SK-N-SH (cell line): ENCODE data around the gene ZDHHC14. TPM values are rescaled to one million over a fixed set of nuclear protein-coding genes. Genes with fewer than 3 reads are reported as not detected.

ENCODE experiments used
- CTCF ChIA-PET: fragments of 300-600, 350-600 bp; formaldehyde crosslinking; extraction: SDS; loops from one replicate; lab custom pipeline; 2021; lab: Yijun Ruan, JAX
- POLR2A ChIA-PET: fragments of 350-600 bp; sonication (Branson Sonifier 250); formaldehyde crosslinking; extraction: SDS; loops from one replicate; lab custom pipeline; 2020; ENCODE audit warnings: antibody characterized with exemption, inconsistent platforms; lab: Yijun Ruan, JAX
- DNase-seq: peaks from one replicate; pipeline ENCODE4 v3.0.0; 2012
- H2AFZ ChIP-seq: fragments of 200-600 bp; sonication (generic); 2 replicates; pipeline ENCODE4 v1.8.1; 2016; ENCODE audit warnings: antibody characterized with exemption, mild to moderate bottlenecking, low read depth
- H3F3A ChIP-seq: fragments of 200-600 bp; sonication (generic); replicated peaks from 2 replicates; pipeline ENCODE3; 2016; ENCODE audit warnings: antibody characterized with exemption, mild to moderate bottlenecking; ENCODE audit not compliant: insufficient read depth
- H3K27ac ChIP-seq, 2 experiments: fragments of 200-500 bp in 1 of 2; fragments of 200-600 bp in 1 of 2; sonication (Bioruptor generic) in 1 of 2; sonication (generic), shearing (Covaris generic) in 1 of 2; 2 replicates each; pipeline versions ENCODE4 v1.5.1 to v1.6.1; 2014 to 2016; ENCODE audit warnings: low read depth in 2 of 2, inconsistent platforms in 1 of 2, low read length in 1 of 2, mild to moderate bottlenecking in 1 of 2, mixed read lengths in 1 of 2
- H3K27me3 ChIP-seq: fragments of 200-600 bp; sonication (generic), shearing (Covaris generic); 2 replicates; pipeline ENCODE4 v1.6.1; 2016; ENCODE audit warnings: mixed run types; ENCODE audit not compliant: insufficient read depth
- H3K36me3 ChIP-seq, 2 experiments: fragments of 200-500 bp in 1 of 2; fragments of 200-600 bp in 1 of 2; sonication (Bioruptor generic) in 1 of 2; sonication (generic) in 1 of 2; replicated peaks in 1 of 2; 2 replicates each; pipeline versions ENCODE3 to v1.5.1; 2014 to 2016; ENCODE audit warnings: low read length in 1 of 2, mild to moderate bottlenecking in 1 of 2; ENCODE audit not compliant: insufficient read depth in 2 of 2, control insufficient read depth in 1 of 2
- H3K4me1 ChIP-seq, 2 experiments: fragments of 200-500 bp in 1 of 2; fragments of 200-600 bp in 1 of 2; sonication (Bioruptor generic) in 1 of 2; sonication (generic), shearing (Covaris generic) in 1 of 2; 2 replicates each; pipeline versions ENCODE4 v1.5.1 to v1.6.1; 2014 to 2016; ENCODE audit warnings: low read depth in 1 of 2, low read length in 1 of 2, mixed run types in 1 of 2; ENCODE audit not compliant: insufficient read depth in 2 of 2, control insufficient read depth in 1 of 2
- H3K4me2 ChIP-seq: fragments of 200-600 bp; sonication (generic), shearing (Covaris generic); 2 replicates; pipeline ENCODE4 v1.6.1; 2017; ENCODE audit warnings: mixed run types
- H3K4me3 ChIP-seq, 2 experiments: fragments of 200-500 bp in 1 of 2; fragments of 200-600 bp in 1 of 2; sonication (Bioruptor generic) in 1 of 2; sonication (generic), shearing (Covaris generic) in 1 of 2; 2 replicates each; pipeline versions ENCODE4 v1.5.1 to v1.8.1; 2014 to 2016; ENCODE audit warnings: low read depth in 2 of 2, inconsistent platforms in 1 of 2, low read length in 1 of 2, mild to moderate bottlenecking in 1 of 2, mixed read lengths in 1 of 2, moderate library complexity in 1 of 2
- H3K79me2 ChIP-seq: fragments of 200-600 bp; sonication (generic); 2 replicates; pipeline ENCODE4 v1.8.1; 2017; ENCODE audit warnings: mild to moderate bottlenecking; ENCODE audit not compliant: insufficient read depth
- H3K9ac ChIP-seq: fragments of 200-600 bp; sonication (generic); 2 replicates; pipeline ENCODE4 v1.6.1; 2017; ENCODE audit warnings: mixed run types
- H3K9me2 ChIP-seq: fragments of 200-600 bp; sonication (generic); 2 replicates; pipeline ENCODE4 v1.6.1; 2017; ENCODE audit warnings: mixed run types
- H3K9me3 ChIP-seq: fragments of 200-600 bp; sonication (generic); 2 replicates; pipeline ENCODE4 v1.6.1; 2017; ENCODE audit warnings: mixed run types, mild to moderate bottlenecking, moderate library complexity
- H4K20me1 ChIP-seq: fragments of 200-600 bp; sonication (generic); 2 replicates; pipeline ENCODE4 v1.6.1; 2017; ENCODE audit warnings: mild to moderate bottlenecking, mixed run types; ENCODE audit not compliant: insufficient read depth
- ELF1 ChIP-seq: IDR thresholded peaks from 2 replicates; pipeline ENCODE4 v1.4.0; 2012
- EZH2phosphoT487 ChIP-seq: fragments of 200-600 bp; sonication (generic); IDR thresholded peaks from 2 replicates; pipeline ENCODE4 v1.6.1; 2017; ENCODE audit warnings: low read depth, mixed run types, mild to moderate bottlenecking, antibody characterized with exemption, moderate library complexity, borderline replicate concordance
- FOSL2 ChIP-seq: IDR thresholded peaks from 2 replicates; pipeline ENCODE4 v1.4.0; 2012; ENCODE audit warnings: low read depth, mild to moderate bottlenecking, moderate library complexity, borderline replicate concordance
- GABPA ChIP-seq: IDR thresholded peaks from 2 replicates; pipeline ENCODE4 v1.4.0; 2012; ENCODE audit warnings: low read depth, mild to moderate bottlenecking
- JUND ChIP-seq: IDR thresholded peaks from 2 replicates; pipeline ENCODE4 v1.4.0; 2012
- NRF1 ChIP-seq: IDR thresholded peaks from 2 replicates; pipeline ENCODE4 v1.6.1; 2012; ENCODE audit warnings: low read depth, mild to moderate bottlenecking, low read length
- PBX3 ChIP-seq: IDR thresholded peaks from 2 replicates; pipeline ENCODE4; 2012
- RCOR1 ChIP-seq: fragments of 150-350 bp; IDR thresholded peaks from 2 replicates; pipeline ENCODE4 v1.6.1; 2017; ENCODE audit warnings: antibody characterized with exemption, low read length
- REST ChIP-seq: IDR thresholded peaks from 2 replicates; pipeline ENCODE4 v1.6.1; 2012; ENCODE audit warnings: mild to moderate bottlenecking, low read depth, low read length, moderate library complexity
- SIN3A ChIP-seq: IDR thresholded peaks from 2 replicates; pipeline ENCODE4 v1.6.1; 2012; ENCODE audit warnings: low read depth, mild to moderate bottlenecking, low read length, moderate library complexity, borderline replicate concordance
- SMC3 ChIP-seq: IDR thresholded peaks from 2 replicates; pipeline ENCODE4 v1.6.1; 2012; ENCODE audit warnings: low read depth, low read length, improper control_type of control experiment
- TAF1 ChIP-seq: IDR thresholded peaks from 2 replicates; pipeline ENCODE4 v1.6.1; 2012; ENCODE audit warnings: low read depth, mild to moderate bottlenecking, low read length, moderate library complexity, borderline replicate concordance
- TEAD4 ChIP-seq: IDR thresholded peaks from 2 replicates; pipeline ENCODE4 v1.4.0; 2012; ENCODE audit warnings: mild to moderate bottlenecking, borderline replicate concordance; ENCODE audit not compliant: insufficient read depth
- USF1 ChIP-seq: IDR thresholded peaks from 2 replicates; pipeline ENCODE4 v1.4.0; 2012; ENCODE audit warnings: low read depth, borderline replicate concordance
- YY1 ChIP-seq: IDR thresholded peaks from 2 replicates; pipeline ENCODE4 v1.4.0; 2012; ENCODE audit warnings: low read depth, mild to moderate bottlenecking
- WGBS: methylation state at CpG from one replicate; pipeline ENCODE4 v1.1.6; 2017; ENCODE audit warnings: low lambda C conversion rate; 5-methylcytosine and 5-hydroxymethylcytosine counted together
- polyA plus RNA-seq, 3 experiments: library from polyadenylated mRNA; depleted of rRNA; stranded (reverse); fragments of >200 nt; gene quantifications; 2 replicates each; pipeline ENCODE4 v1.2.3, GENCODE V29; 2012

The ZDHHC14 gene
- polyA plus RNA-seq, 1 of the 3 experiments (the other 2 are of a cell fraction), result 5.4 TPM

GRCh38 chr6:157539421-157539822, 158.4 kb downstream of the ZDHHC14 start:
- Histone ChIP-seq H2AFZ (no peak overlapping the region), H3F3A (peaks cover 15% of the 10 kb centered on the region), H3K4me2 (no peak overlapping the region), H3K4me3 (no peak overlapping the region), H4K20me1 (no peaks in the 10 kb centered on the region), H3K27me3 (no peaks in the 10 kb centered on the region), H3K9me3 (no peaks in the 10 kb centered on the region), H3K4me1 (peaks cover 8 to 12% of the 10 kb centered on the region in 2 experiments; a peak in 2 of 4 replicates), H3K36me3 (peaks cover 0 to 5% of the 10 kb centered on the region in 2 experiments)
- TF ChIP-seq ELF1 (no peak), PBX3 (no peak), YY1 (no peak), SMC3 (no peak), FOSL2 (no peak), USF1 (no peak), JUND (no peak), EZH2phosphoT487 (no peak), SIN3A (no peak), RCOR1 (no peak), TAF1 (no peak), REST (no peak), NRF1 (no peak), GABPA (no peak), TEAD4 (no peak)
- TF ChIP-seq, all 33 proteins: peak for 0
- POLR2A ChIA-PET, result no interaction called here
- no peaks in the 10 kb centered on the region for H3K9me2 ChIP-seq
- WGBS, result 84% methylated on average over 10 of the region's 10 CpGs
- no peak overlapping the region for H3K27ac ChIP-seq
- H3K9ac ChIP-seq, result no peak overlapping the region
- DNase-seq, result no peak
- H3K79me2 ChIP-seq, result no peaks in the 10 kb centered on the region
- CTCF ChIA-PET, result interaction anchor here (1.2 kb wide), 1 partner anchor 61 kb away, joined by 4 read pairs; no protein-coding TSS in a partner anchor
